ENCODE results near the gene FRMD4A.
A peak's percentile ranks its signal among the peaks of the same experiment; 100 is the strongest.

Gene FRMD4A

GRCh38 chr10:14325325-14325955 is 5.3 kb downstream of the FRMD4A start:
- no peaks in the 10 kb centered on the region for H3K27me3 ChIP-seq (ENCODE audit: low read length)
- no peaks in the 10 kb centered on the region for H3F3A ChIP-seq (ENCODE audit: insufficient read depth)
- no peaks in the 10 kb centered on the region for H3K9me2 ChIP-seq (replicated peaks; ENCODE audit: insufficient read depth, low read length)
- no peak overlapping the region for H3K4me2 ChIP-seq (ENCODE audit: low read depth, low read length, poor library complexity, severe bottlenecking)
- H3K79me2 ChIP-seq (ENCODE audit: insufficient read depth, low read length): no peaks in the 10 kb centered on the region
- H3K36me3 ChIP-seq (ENCODE audit: low read length): no peaks in the 10 kb centered on the region
- H3K9me3 ChIP-seq (ENCODE audit: insufficient read depth, low read length): no peaks in the 10 kb centered on the region
- TF ChIP-seq CTCF (IDR thresholded peaks at IDR 0.05; ENCODE audit: insufficient read depth, low read length, poor library complexity, severe bottlenecking): peak; percentile 46
- TF ChIP-seq EZH2phosphoT487 (conservative IDR thresholded peaks at IDR 0.05; ENCODE audit: low read length): no peak
- no peaks in the 10 kb centered on the region for H4K20me1 ChIP-seq (ENCODE audit: low read depth, low read length)
- H2AFZ ChIP-seq (ENCODE audit: low read depth, low read length, severe bottlenecking): no peak overlapping the region
- no peak overlapping the region for H3K4me3 ChIP-seq (ENCODE audit: insufficient read depth, low read length, poor library complexity, severe bottlenecking)
- no peak overlapping the region for H3K9ac ChIP-seq (ENCODE audit: low read length)
- H3K27ac ChIP-seq (ENCODE audit: low read depth, low read length): no peak overlapping the region

GRCh38 chr10:14322526-14323188 is 8.1 kb downstream of the FRMD4A start:
- no peaks in the 10 kb centered on the region for H3K9me3 ChIP-seq (ENCODE audit: insufficient read depth, low read length)
- no peaks in the 10 kb centered on the region for H3K9me2 ChIP-seq (replicated peaks; ENCODE audit: insufficient read depth, low read length)
- no peak overlapping the region for H3K4me2 ChIP-seq (ENCODE audit: low read depth, low read length, poor library complexity, severe bottlenecking)
- H3K4me3 ChIP-seq (ENCODE audit: insufficient read depth, low read length, poor library complexity, severe bottlenecking): no peak overlapping the region
- no peaks in the 10 kb centered on the region for H3K27me3 ChIP-seq (ENCODE audit: low read length)
- H3K27ac ChIP-seq (ENCODE audit: low read depth, low read length): no peak overlapping the region
- no peak for TF ChIP-seq EZH2phosphoT487 (conservative IDR thresholded peaks at IDR 0.05; ENCODE audit: low read length)
- no peak for TF ChIP-seq CTCF (IDR thresholded peaks at IDR 0.05; ENCODE audit: insufficient read depth, low read length, poor library complexity, severe bottlenecking)
- no peak overlapping the region for H2AFZ ChIP-seq (ENCODE audit: low read depth, low read length, severe bottlenecking)
- no peaks in the 10 kb centered on the region for H4K20me1 ChIP-seq (ENCODE audit: low read depth, low read length)
- H3F3A ChIP-seq (ENCODE audit: insufficient read depth): no peaks in the 10 kb centered on the region
- no peaks in the 10 kb centered on the region for H3K36me3 ChIP-seq (ENCODE audit: low read length)
- no peak overlapping the region for H3K9ac ChIP-seq (ENCODE audit: low read length)
- H3K79me2 ChIP-seq (ENCODE audit: insufficient read depth, low read length): no peaks in the 10 kb centered on the region

GRCh38 chr10:14318007-14318406 is 12.7 kb downstream of the FRMD4A start:
- Histone ChIP-seq H3K27ac (ENCODE audit: low read depth, low read length) (no peak overlapping the region), H3K9me3 (ENCODE audit: insufficient read depth, low read length) (no peaks in the 10 kb centered on the region), H3K36me3 (ENCODE audit: low read length) (no peaks in the 10 kb centered on the region), H3K9ac (ENCODE audit: low read length) (no peak overlapping the region), H3F3A (ENCODE audit: insufficient read depth) (no peaks in the 10 kb centered on the region), H3K9me2 (replicated peaks; ENCODE audit: insufficient read depth, low read length) (no peaks in the 10 kb centered on the region), H2AFZ (ENCODE audit: low read depth, low read length, severe bottlenecking) (no peak overlapping the region), H4K20me1 (ENCODE audit: low read depth, low read length) (no peaks in the 10 kb centered on the region), H3K27me3 (ENCODE audit: low read length) (no peaks in the 10 kb centered on the region), H3K4me2 (ENCODE audit: low read depth, low read length, poor library complexity, severe bottlenecking) (no peak overlapping the region), H3K79me2 (ENCODE audit: insufficient read depth, low read length) (no peaks in the 10 kb centered on the region), H3K4me3 (ENCODE audit: insufficient read depth, low read length, poor library complexity, severe bottlenecking) (no peak overlapping the region)
- TF ChIP-seq CTCF (IDR thresholded peaks at IDR 0.05; ENCODE audit: insufficient read depth, low read length, poor library complexity, severe bottlenecking) (no peak), EZH2phosphoT487 (conservative IDR thresholded peaks at IDR 0.05; ENCODE audit: low read length) (no peak)

Measured in SU-DHL-6 (cell line).